KG1 (cell line): ENCODE measurements around the gene CTPS2.
"Not testable (repeated sequence)": the region's sequence is repeated elsewhere in the genome, so short reads cannot be mapped to it uniquely, and the experiment has no call there.

Experiments used
- DNase-seq: peaks from one replicate; lab custom pipeline; 2025; lab: John Stamatoyannopoulos, UW

The CTPS2 gene

GRCh38 chrX:16654093-16654492, 58.4 kb downstream of the CTPS2 start:
- DNase-seq = no peak

GRCh38 chrX:16653424-16653823, 59.0 kb downstream of the CTPS2 start:
- no peak for DNase-seq

GRCh38 chrX:16651391-16652024, 61.0 kb downstream of the CTPS2 start:
- no peak for DNase-seq

- no peak for DNase-seq
Observed at GRCh38 chrX:16649858-16650257, 62.6 kb downstream of the CTPS2 start, which contains the start of gene S100G. Gene S100G, plus strand, starts transcription at chrX:16650158. Its CDS starts 849 bp downstream, at chrX:16651007.

GRCh38 chrX:16646366-16647138, 65.9 kb downstream of the CTPS2 start:
- DNase-seq = no peak

GRCh38 chrX:16643176-16643575, 69.3 kb downstream of the CTPS2 start:
- DNase-seq = no peak

- DNase-seq = no peak
Observed at GRCh38 chrX:16640823-16641222, 71.6 kb downstream of the CTPS2 start.

GRCh38 chrX:16639966-16640365, 72.5 kb downstream of the CTPS2 start:
- DNase-seq = no peak

GRCh38 chrX:16638533-16638932, 73.9 kb downstream of the CTPS2 start:
- no peak for DNase-seq

- DNase-seq = no peak
Observed at GRCh38 chrX:16635596-16635995, 76.9 kb downstream of the CTPS2 start.

GRCh38 chrX:16635040-16635439, 77.4 kb downstream of the CTPS2 start:
- no peak for DNase-seq

- DNase-seq = no peak
Observed at GRCh38 chrX:16633754-16634153, 78.7 kb downstream of the CTPS2 start.

GRCh38 chrX:16629909-16630308, 82.6 kb downstream of the CTPS2 start:
- no peak for DNase-seq

GRCh38 chrX:16628946-16629595, 83.4 kb downstream of the CTPS2 start:
- DNase-seq = no peak

- not testable (repeated sequence) for DNase-seq
Observed at GRCh38 chrX:16628511-16628910, 84.0 kb downstream of the CTPS2 start.

GRCh38 chrX:16619024-16619423, 93.4 kb downstream of the CTPS2 start:
- no peak for DNase-seq

GRCh38 chrX:16618422-16618821, 94.0 kb downstream of the CTPS2 start:
- DNase-seq = no peak

GRCh38 chrX:16617382-16617781, 95.1 kb downstream of the CTPS2 start:
- DNase-seq = no peak

- DNase-seq = no peak
Observed at GRCh38 chrX:16612257-16612897, 100.1 kb downstream of the CTPS2 start.

- DNase-seq = not testable (repeated sequence)
Observed at GRCh38 chrX:16610654-16611053, 101.8 kb downstream of the CTPS2 start.

GRCh38 chrX:16610121-16610621, 102.3 kb downstream of the CTPS2 start:
- no peak for DNase-seq

GRCh38 chrX:16606142-16606720, 106.2 kb downstream of the CTPS2 start:
- no peak for DNase-seq
